A375 (cell line): Measurements from ENCODE around the gene TBCD. TPM values are rescaled to one million over a fixed set of nuclear protein-coding genes. Genes with fewer than 3 reads are reported as not detected.

Experiments
- total RNA-seq: library from RNA; depleted of rRNA; stranded (reverse); fragments of >200 nt; shearing (Covaris generic); gene quantifications from 2 replicates; pipeline ENCODE4 v1.2.3, GENCODE V29; 2014; rRNA removed

The TBCD gene
- total RNA-seq = 19.8 and 27.4 TPM in 2 replicates

GRCh38 chr17:82751571-82752370 lies at the start of gene TBCD:
TBCD (plus strand) TSS chr17:82752065; CDS start chr17:82752194, 129 bp downstream.

GRCh38 chr17:82716203-82717010 lies 35.5 kb upstream of the TBCD start, which contains the start of gene FN3KRP:
FN3KRP (plus strand) TSS chr17:82716706; CDS start chr17:82716756, 50 bp downstream.

GRCh38 chr17:82734987-82735866 lies 16.6 kb upstream of the TBCD start, which contains the start of gene FN3K:
FN3K (plus strand) TSS chr17:82735615; CDS start chr17:82735637, 22 bp downstream.

GRCh38 chr17:82839617-82840292 lies 87.9 kb downstream of the TBCD start, which contains the start of gene ZNF750:
ZNF750 (minus strand) TSS chr17:82840022; CDS start chr17:82832454, 7,568 bp downstream.

Other genes with a start within 250 kb of the TBCD start
- 32.6 and 34.9 TPM in 2 replicates for gene FOXK2, start 232.3 kb upstream of the TBCD start, total RNA-seq
- gene WDR45B, start 103.6 kb upstream of the TBCD start, total RNA-seq = 54.2 and 61.5 TPM in 2 replicates
- gene RAB40B, start 53.4 kb upstream of the TBCD start, total RNA-seq = 4.9 and 7.1 TPM in 2 replicates
- gene FN3KRP, start 35.4 kb upstream of the TBCD start, total RNA-seq = 30.9 and 34.9 TPM in 2 replicates
- gene FN3K, start 16.4 kb upstream of the TBCD start, total RNA-seq = 0.50 and 0.72 TPM in 2 replicates
- gene ZNF750, start 88.0 kb downstream of the TBCD start, total RNA-seq = not detected in 2 replicates